BLaER1 (cell line): ENCODE data around the gene NXNL1.
A peak's percentile ranks its signal among the peaks of the same experiment; 100 is the strongest.

Experiments
- H3K27ac ChIP-seq: shearing (Covaris generic); formaldehyde crosslinking; 2 replicates; pipeline ENCODE4 v1.8.1; 2022
- H3K27me3 ChIP-seq: shearing (Covaris generic); formaldehyde crosslinking; 2 replicates; pipeline ENCODE4 v1.8.1; 2022
- H3K36me3 ChIP-seq: shearing (Covaris generic); formaldehyde crosslinking; 2 replicates; pipeline ENCODE4 v1.8.1; 2022
- H3K4me1 ChIP-seq: shearing (Covaris generic); formaldehyde crosslinking; 2 replicates; pipeline ENCODE4 v1.8.1; 2022
- H3K4me2 ChIP-seq: shearing (Covaris generic); formaldehyde crosslinking; 2 replicates; pipeline ENCODE4 v1.8.1; 2022
- H3K4me3 ChIP-seq: shearing (Covaris generic); formaldehyde crosslinking; 2 replicates; pipeline ENCODE4 v1.8.1; 2022
- H3K9ac ChIP-seq: shearing (Covaris generic); formaldehyde crosslinking; 2 replicates; pipeline ENCODE4 v1.8.1; 2022
- H3K9me3 ChIP-seq: shearing (Covaris generic); formaldehyde crosslinking; 2 replicates; pipeline ENCODE4 v1.8.1; 2022
- H4K20me1 ChIP-seq: shearing (Covaris generic); formaldehyde crosslinking; 2 replicates; pipeline ENCODE4 v1.8.1; 2022
- Cebpa-rat ChIP-seq: shearing (Covaris generic); IDR thresholded peaks from 2 replicates; pipeline ENCODE4 v1.8.1; 2022

The NXNL1 gene

GRCh38 chr19:17448131-17448967, 12.4 kb downstream of the NXNL1 start, which contains the start of gene TMEM221:
TMEM221 (minus strand) TSS chr19:17448668; CDS start chr19:17448462, 206 bp downstream.
- Histone ChIP-seq H3K36me3 (peaks cover 7% of the 10 kb centered on the region; the same call in 1 of the 2 replicates), H3K4me2 (peak within 1 kb of the TSS; percentile 98), H3K27ac (peak within 1 kb of the TSS; percentile 91), H3K4me3 (peak within 1 kb of the TSS; percentile 81), H4K20me1 (no peaks in the 10 kb centered on the region), H3K27me3 (no peaks in the 10 kb centered on the region), H3K9ac (peak within 1 kb of the TSS; percentile 89), H3K4me1 (peaks cover 64% of the 10 kb centered on the region), H3K9me3 (no peaks in the 10 kb centered on the region)
- TF ChIP-seq Cebpa-rat = no peak

GRCh38 chr19:17447704-17448130, 13.0 kb downstream of the NXNL1 start:
- Histone ChIP-seq H3K27me3 (no peaks in the 10 kb centered on the region), H3K9ac (peak overlapping the region; percentile 89), H4K20me1 (no peaks in the 10 kb centered on the region), H3K27ac (peak overlapping the region; percentile 91), H3K36me3 (peaks cover 9% of the 10 kb centered on the region; the same call in 1 of the 2 replicates), H3K4me1 (peaks cover 60% of the 10 kb centered on the region), H3K9me3 (no peaks in the 10 kb centered on the region), H3K4me2 (peak overlapping the region; percentile 98), H3K4me3 (peak overlapping the region; percentile 81)
- no peak for TF ChIP-seq Cebpa-rat

- TF ChIP-seq Cebpa-rat = no peak
- H3K27me3 ChIP-seq = no peaks in the 10 kb centered on the region
- peaks cover 41% of the 10 kb centered on the region for H3K4me1 ChIP-seq
- no peaks in the 10 kb centered on the region for H4K20me1 ChIP-seq
- H3K36me3 ChIP-seq = peaks cover 22% of the 10 kb centered on the region; the same call in 1 of the 2 replicates
- H3K9ac ChIP-seq = no peak overlapping the region
- no peak overlapping the region for H3K4me3 ChIP-seq
- H3K27ac ChIP-seq = no peak overlapping the region
- no peak overlapping the region for H3K4me2 ChIP-seq
- H3K9me3 ChIP-seq = no peaks in the 10 kb centered on the region
Observed at GRCh38 chr19:17445526-17446165, 15.1 kb downstream of the NXNL1 start.

GRCh38 chr19:17441241-17442021, 19.3 kb downstream of the NXNL1 start:
- H3K4me2 ChIP-seq = no peak overlapping the region
- H3K27me3 ChIP-seq = no peaks in the 10 kb centered on the region
- TF ChIP-seq Cebpa-rat = no peak
- no peak overlapping the region for H3K4me3 ChIP-seq
- peaks cover under 1% of the 10 kb centered on the region; the same call in 1 of the 2 replicates for H3K9me3 ChIP-seq
- no peak overlapping the region for H3K27ac ChIP-seq
- H3K36me3 ChIP-seq = peaks cover 29% of the 10 kb centered on the region
- no peaks in the 10 kb centered on the region for H4K20me1 ChIP-seq
- peaks cover 4% of the 10 kb centered on the region for H3K4me1 ChIP-seq
- H3K9ac ChIP-seq = no peak overlapping the region

GRCh38 chr19:17436874-17437267, 23.9 kb downstream of the NXNL1 start:
- Histone ChIP-seq H3K4me3 (no peak overlapping the region), H3K9me3 (peaks cover 6% of the 10 kb centered on the region), H3K4me2 (no peak overlapping the region), H4K20me1 (no peaks in the 10 kb centered on the region), H3K27ac (no peak overlapping the region), H3K9ac (no peak overlapping the region), H3K36me3 (peaks cover 44% of the 10 kb centered on the region), H3K27me3 (no peaks in the 10 kb centered on the region), H3K4me1 (no peaks in the 10 kb centered on the region)
- no peak for TF ChIP-seq Cebpa-rat

- H3K36me3 ChIP-seq = peaks cover 39% of the 10 kb centered on the region
- H3K27ac ChIP-seq = no peak overlapping the region
- no peak overlapping the region for H3K9ac ChIP-seq
- H3K27me3 ChIP-seq = no peaks in the 10 kb centered on the region
- H4K20me1 ChIP-seq = no peaks in the 10 kb centered on the region
- no peaks in the 10 kb centered on the region for H3K4me1 ChIP-seq
- H3K4me3 ChIP-seq = no peak overlapping the region
- TF ChIP-seq Cebpa-rat = no peak
- H3K4me2 ChIP-seq = no peak overlapping the region
- peaks cover 6% of the 10 kb centered on the region for H3K9me3 ChIP-seq
Observed at GRCh38 chr19:17436094-17436873, 24.4 kb downstream of the NXNL1 start.

GRCh38 chr19:17435218-17435617, 25.5 kb downstream of the NXNL1 start:
- Histone ChIP-seq H3K4me2 (no peak overlapping the region), H3K9ac (no peak overlapping the region), H3K4me3 (no peak overlapping the region), H4K20me1 (no peaks in the 10 kb centered on the region), H3K4me1 (no peaks in the 10 kb centered on the region), H3K27me3 (no peaks in the 10 kb centered on the region), H3K9me3 (peaks cover 6% of the 10 kb centered on the region), H3K36me3 (peaks cover 39% of the 10 kb centered on the region), H3K27ac (no peak overlapping the region)
- no peak for TF ChIP-seq Cebpa-rat

- no peak overlapping the region for H3K9ac ChIP-seq
- H3K4me3 ChIP-seq = no peak overlapping the region
- H4K20me1 ChIP-seq = no peaks in the 10 kb centered on the region
- peaks cover 6% of the 10 kb centered on the region for H3K9me3 ChIP-seq
- H3K27ac ChIP-seq = no peak overlapping the region
- H3K4me2 ChIP-seq = no peak overlapping the region
- TF ChIP-seq Cebpa-rat = no peak
- H3K4me1 ChIP-seq = peaks cover 10% of the 10 kb centered on the region
- peaks cover 32% of the 10 kb centered on the region for H3K36me3 ChIP-seq
- H3K27me3 ChIP-seq = no peaks in the 10 kb centered on the region
Observed at GRCh38 chr19:17431417-17431816, 29.3 kb downstream of the NXNL1 start.

GRCh38 chr19:17429641-17430113, 31.0 kb downstream of the NXNL1 start:
- no peaks in the 10 kb centered on the region for H3K9me3 ChIP-seq
- no peaks in the 10 kb centered on the region for H4K20me1 ChIP-seq
- H3K4me1 ChIP-seq = peaks cover 17% of the 10 kb centered on the region
- 0 out of 2 replicates have a peak overlapping the region, but pooled peaks have one; percentile 18 for H3K27ac ChIP-seq
- no peak overlapping the region for H3K9ac ChIP-seq
- H3K4me2 ChIP-seq = 0 out of 2 replicates have a peak overlapping the region, but pooled peaks have one; percentile 8
- TF ChIP-seq Cebpa-rat = no peak
- no peaks in the 10 kb centered on the region for H3K27me3 ChIP-seq
- no peak overlapping the region for H3K4me3 ChIP-seq
- H3K36me3 ChIP-seq = peaks cover 14% of the 10 kb centered on the region; the same call in 1 of the 2 replicates
